ENCODE data around the gene ARID1B. TPM values are rescaled to one million over a fixed set of nuclear protein-coding genes. Genes with fewer than 3 reads are reported as not detected.

The ARID1B gene
- total and polyA plus RNA-seq, 12 donors: 13.3 to 85.6 (median 50.9) TPM

- TF ChIP-seq POLR2A (IDR thresholded peaks at IDR 0.05) (no peak), CTCF (IDR thresholded peaks at IDR 0.05) (no peak)
- intact Hi-C loops (cut with DNase I): no loop called here
- DNase-seq: no peak
- Histone ChIP-seq H3K36me3 (replicated peaks in 1 of 2) (no peaks in the 10 kb centered on the region), H3K4me3 (no peak overlapping the region), H3K4me1 (replicated peaks in 1 of 2) (no peaks in the 10 kb centered on the region), H3K27me3 (no peaks in the 10 kb centered on the region), H3K27ac (no peak overlapping the region), H3K9me3 (replicated peaks in 1 of 3) (no peaks in the 10 kb centered on the region)
- 76 to 83% (median 78%) methylated on average over 2 of the region's 2 CpGs for WGBS, 4 donors
Measured at GRCh38 chr6:156757849-156758248, 19.3 kb upstream of the ARID1B start.

DNA sequence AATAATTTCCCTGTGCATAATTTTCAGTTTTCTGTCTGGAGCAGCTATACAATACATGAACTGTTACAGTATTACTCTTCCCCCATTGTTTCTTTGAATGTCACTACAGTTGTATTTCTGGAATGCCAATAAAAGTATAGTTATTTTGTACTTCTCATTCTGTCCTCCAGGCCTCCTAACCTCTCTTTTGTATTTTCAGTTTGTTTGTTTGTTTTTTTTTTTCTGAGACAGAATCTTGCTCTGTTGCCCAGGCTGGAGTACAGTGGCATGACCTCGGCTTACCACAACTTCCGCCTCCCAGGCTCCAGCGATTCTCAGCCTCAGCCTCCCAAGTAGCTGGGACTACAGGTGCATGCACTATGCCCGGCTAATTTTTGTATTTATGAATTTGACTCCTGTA lies 16.8 kb upstream of the ARID1B start:
- WGBS, 4 donors: 85 to 94% (median 90%) methylated on average over 4 of the region's 4 CpGs
- intact Hi-C loops (cut with DNase I): no loop called here
- H3K4me3 ChIP-seq: no peak overlapping the region
- DNase-seq: no peak
- TF ChIP-seq POLR2A (IDR thresholded peaks at IDR 0.05) (no peak), CTCF (IDR thresholded peaks at IDR 0.05) (no peak)
- H3K9me3 ChIP-seq (replicated peaks in 1 of 3): no peaks in the 10 kb centered on the region
- no peak overlapping the region for H3K27ac ChIP-seq
- H3K27me3 ChIP-seq: no peaks in the 10 kb centered on the region
- H3K36me3 ChIP-seq (replicated peaks in 1 of 2): no peaks in the 10 kb centered on the region
- no peaks in the 10 kb centered on the region for H3K4me1 ChIP-seq (replicated peaks in 1 of 2)

DNA sequence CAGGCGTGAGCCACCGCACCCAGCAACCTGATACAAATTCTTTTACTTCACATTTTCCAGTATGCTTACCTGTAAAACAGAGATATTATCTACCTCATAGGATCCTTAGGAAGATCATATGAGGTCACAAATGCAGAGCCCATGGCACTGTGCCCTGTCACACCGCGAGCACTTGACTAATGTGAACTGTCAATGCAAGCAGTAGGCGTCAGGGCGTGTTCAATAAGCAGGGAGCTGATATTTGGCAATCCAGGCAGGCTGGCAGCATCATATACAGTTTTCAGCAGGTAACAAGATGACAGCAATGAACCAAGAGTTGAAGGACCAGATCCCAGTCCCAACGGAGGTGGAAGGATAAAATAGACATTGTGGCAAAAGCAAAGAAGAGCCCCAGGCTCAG lies 14.6 kb upstream of the ARID1B start:
- Histone ChIP-seq H3K27ac (no peak overlapping the region), H3K9me3 (replicated peaks in 1 of 3) (no peaks in the 10 kb centered on the region), H3K27me3 (no peaks in the 10 kb centered on the region), H3K4me3 (no peak overlapping the region), H3K36me3 (replicated peaks in 1 of 2) (no peaks in the 10 kb centered on the region), H3K4me1 (replicated peaks in 1 of 2) (no peaks in the 10 kb centered on the region)
- intact Hi-C loops (cut with DNase I): no loop called here
- DNase-seq: no peak
- no peak for TF ChIP-seq POLR2A (IDR thresholded peaks at IDR 0.05)
- no peak for TF ChIP-seq CTCF (IDR thresholded peaks at IDR 0.05)
- 85 to 92% (median 91%) methylated on average over 7 of the region's 7 CpGs for WGBS, 4 donors

DNA sequence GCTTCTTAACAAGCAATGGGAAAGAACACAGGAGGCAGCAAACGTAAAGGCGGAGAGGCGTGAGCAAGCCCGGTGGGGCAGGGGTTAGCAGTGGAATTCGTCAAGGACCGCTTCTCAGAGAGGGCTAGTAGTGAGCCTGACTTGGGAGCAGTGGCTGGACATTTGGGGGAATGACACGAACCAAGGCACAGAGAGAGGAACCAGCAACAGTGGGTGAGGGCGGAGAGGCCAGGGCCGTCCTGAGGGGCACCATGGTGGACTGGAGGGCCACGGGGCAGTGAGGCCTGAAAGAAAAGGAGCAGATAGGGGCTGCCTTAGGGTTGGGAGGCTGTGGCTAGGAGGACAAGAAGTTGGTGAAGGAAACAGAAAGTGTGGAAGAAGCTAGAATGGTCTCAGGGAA lies 12.1 kb upstream of the ARID1B start:
- Histone ChIP-seq H3K36me3 (replicated peaks in 1 of 2) (no peaks in the 10 kb centered on the region), H3K9me3 (replicated peaks in 1 of 3) (no peaks in the 10 kb centered on the region), H3K27me3 (no peaks in the 10 kb centered on the region), H3K4me3 (no peak overlapping the region), H3K4me1 (replicated peaks in 1 of 2) (no peaks in the 10 kb centered on the region), H3K27ac (no peak overlapping the region)
- 91 to 97% (median 96%) methylated on average over 10 of the region's 10 CpGs for WGBS, 4 donors
- intact Hi-C loops (cut with DNase I): no loop called here
- TF ChIP-seq CTCF (IDR thresholded peaks at IDR 0.05) (no peak), POLR2A (IDR thresholded peaks at IDR 0.05) (no peak)
- DNase-seq: no peak

Data from adrenal gland (tissue), 12 donors.